G401.6 (cell line): Measurements from ENCODE around the gene CRLF1.

Experiments used
- FAIRE-seq: peaks from 2 replicates; lab custom pipeline; 2012; peaks lifted over from hg19 to GRCh38; lab: Jason Lieb, UNC

The CRLF1 gene

GRCh38 chr19:18606281-18607225 lies at the start of gene CRLF1:
TSS of gene CRLF1 (minus strand) at chr19:18606799. CDS start at chr19:18606656, 143 bp downstream.
- no peak for FAIRE-seq

- no peak for FAIRE-seq
These were observed 48.7 kb upstream of the CRLF1 start for GRCh38 chr19:18655173-18655844.

GRCh38 chr19:18654469-18654868 lies 47.9 kb upstream of the CRLF1 start:
- FAIRE-seq, result no peak

GRCh38 chr19:18653853-18654252 lies 47.3 kb upstream of the CRLF1 start:
- no peak for FAIRE-seq

- FAIRE-seq, result no peak
These were observed 45.1 kb upstream of the CRLF1 start for GRCh38 chr19:18651733-18652132.

- no peak for FAIRE-seq
These were observed 44.7 kb upstream of the CRLF1 start for GRCh38 chr19:18651300-18651699.

GRCh38 chr19:18650468-18651041 lies 44.0 kb upstream of the CRLF1 start:
- FAIRE-seq, result no peak

GRCh38 chr19:18650021-18650390 lies 43.4 kb upstream of the CRLF1 start:
- no peak for FAIRE-seq

- no peak for FAIRE-seq
These were observed 42.9 kb upstream of the CRLF1 start for GRCh38 chr19:18649371-18650020.

GRCh38 chr19:18648973-18649315 lies 42.3 kb upstream of the CRLF1 start:
- FAIRE-seq, result no peak

- no peak for FAIRE-seq
These were observed 41.2 kb upstream of the CRLF1 start for GRCh38 chr19:18647807-18648206.

GRCh38 chr19:18647371-18647767 lies 40.8 kb upstream of the CRLF1 start:
- no peak for FAIRE-seq

- no peak for FAIRE-seq
These were observed 40.2 kb upstream of the CRLF1 start for GRCh38 chr19:18646535-18647370.

GRCh38 chr19:18645035-18645511 lies 38.5 kb upstream of the CRLF1 start:
- no peak for FAIRE-seq

GRCh38 chr19:18644196-18645034 lies 37.8 kb upstream of the CRLF1 start:
- FAIRE-seq, result no peak

GRCh38 chr19:18639706-18640243 lies 33.2 kb upstream of the CRLF1 start:
- no peak for FAIRE-seq

- peak; percentile 84 for FAIRE-seq
These were observed 31.4 kb upstream of the CRLF1 start for GRCh38 chr19:18637673-18638630.

GRCh38 chr19:18636969-18637629 lies 30.5 kb upstream of the CRLF1 start, which contains the start of gene KLHL26:
TSS of gene KLHL26 (plus strand) at chr19:18637028. CDS start at chr19:18637055, 27 bp downstream.
- no peak for FAIRE-seq
